T-helper 1 cell (primary cell): ENCODE results near the gene LPCAT2.

ENCODE experiments used
- DNase-seq, 5 donors: peaks; one replicate each; pipeline ENCODE4 v3.0.0-alpha.2; 2012 to 2020

The LPCAT2 gene

GRCh38 chr16:55505333-55506015, 3.4 kb upstream of the LPCAT2 start:
- DNase-seq, result no peak

GRCh38 chr16:55506083-55506482, 2.8 kb upstream of the LPCAT2 start:
- no peak for DNase-seq

- DNase-seq, result no peak
These were observed 2.2 kb upstream of the LPCAT2 start for GRCh38 chr16:55506708-55507107.

- DNase-seq, result no peak
These were observed 476 bp upstream of the LPCAT2 start for GRCh38 chr16:55508271-55508921.

- DNase-seq, result no peak
These were observed 1.4 kb downstream of the LPCAT2 start for GRCh38 chr16:55510185-55510805.

GRCh38 chr16:55512941-55513340, 4.1 kb downstream of the LPCAT2 start:
- DNase-seq, result no peak

- no peak for DNase-seq
These were observed 4.7 kb downstream of the LPCAT2 start for GRCh38 chr16:55513616-55514015.

- no peak for DNase-seq
These were observed 6.2 kb downstream of the LPCAT2 start for GRCh38 chr16:55515111-55515510.

GRCh38 chr16:55521792-55522191, 12.9 kb downstream of the LPCAT2 start:
- no peak for DNase-seq

- DNase-seq, result no peak
These were observed 17.6 kb downstream of the LPCAT2 start for GRCh38 chr16:55526441-55526840.

GRCh38 chr16:55527885-55528284, 19.0 kb downstream of the LPCAT2 start:
- DNase-seq, result no peak

GRCh38 chr16:55529018-55529417, 20.1 kb downstream of the LPCAT2 start:
- no peak for DNase-seq

GRCh38 chr16:55530316-55530856, 21.5 kb downstream of the LPCAT2 start:
- no peak for DNase-seq

GRCh38 chr16:55532227-55532626, 23.4 kb downstream of the LPCAT2 start:
- DNase-seq, result no peak

- DNase-seq, result no peak
These were observed 25.9 kb downstream of the LPCAT2 start for GRCh38 chr16:55534756-55535155.

- no peak for DNase-seq
These were observed 30.2 kb downstream of the LPCAT2 start for GRCh38 chr16:55539049-55539448.

- no peak for DNase-seq
These were observed 30.6 kb downstream of the LPCAT2 start for GRCh38 chr16:55539488-55539887.

GRCh38 chr16:55540221-55540620, 31.3 kb downstream of the LPCAT2 start:
- DNase-seq, result no peak

GRCh38 chr16:55542459-55543082, 33.7 kb downstream of the LPCAT2 start:
- no peak for DNase-seq

GRCh38 chr16:55543472-55543871, 34.6 kb downstream of the LPCAT2 start:
- DNase-seq, result no peak

GRCh38 chr16:55552621-55553020, 43.7 kb downstream of the LPCAT2 start:
- no peak for DNase-seq

GRCh38 chr16:55555436-55555835, 46.6 kb downstream of the LPCAT2 start:
- no peak for DNase-seq

GRCh38 chr16:55557186-55557585, 48.3 kb downstream of the LPCAT2 start:
- no peak for DNase-seq
